DND-41 (cell line): ENCODE results near the gene SNTG2.
"Not testable (repeated sequence)": the region's sequence is repeated elsewhere in the genome, so short reads cannot be mapped to it uniquely, and the experiment has no call there.

Experiments
- ATAC-seq: fragments of 200-7000 bp; cut with Tn5 transposase; 3 replicates; pipeline ENCODE4 v1.9.1; 2021; ENCODE audit warnings: low read depth; ENCODE audit not compliant: insufficient read depth
- DNase-seq: peaks from one replicate; pipeline ENCODE4 v3.0.0-alpha.2; 2020
- H2AFZ ChIP-seq: 2 replicates; pipeline ENCODE4 v1.6.0; 2012; ENCODE audit warnings: low read depth, low read length
- H3K27ac ChIP-seq: 2 replicates; pipeline ENCODE4 v1.5.1; 2012; ENCODE audit warnings: low read length, inconsistent platforms
- H3K27me3 ChIP-seq: fragments of 200-600 bp; sonication (generic); 2 replicates; pipeline ENCODE4 v1.6.0; 2012; ENCODE audit warnings: low read length, mild to moderate bottlenecking, inconsistent platforms; ENCODE audit not compliant: insufficient read depth, poor library complexity
- H3K36me3 ChIP-seq: 2 replicates; pipeline ENCODE4 v1.5.1; 2012; ENCODE audit warnings: low read length, inconsistent platforms; ENCODE audit not compliant: insufficient read depth
- H3K4me1 ChIP-seq: 2 replicates; pipeline ENCODE4 v1.5.1; 2012; ENCODE audit warnings: mild to moderate bottlenecking, low read length; ENCODE audit not compliant: insufficient read depth
- H3K4me2 ChIP-seq: 2 replicates; pipeline ENCODE4 v1.6.0; 2012; ENCODE audit warnings: mild to moderate bottlenecking, moderate library complexity, low read length, inconsistent platforms; ENCODE audit not compliant: insufficient read depth
- H3K4me3 ChIP-seq, 2 experiments: fragments of 200-600 bp in 1 of 2; shearing (Covaris generic) in 1 of 2; 2 replicates each; pipeline ENCODE4 v1.5.1; 2012 to 2016; ENCODE audit warnings: inconsistent platforms in 2 of 2, low read length in 2 of 2, mild to moderate bottlenecking in 2 of 2, low read depth in 1 of 2, moderate library complexity in 1 of 2
- H3K79me2 ChIP-seq: 2 replicates; pipeline ENCODE4 v1.6.0; 2012; ENCODE audit warnings: low read length, inconsistent platforms; ENCODE audit not compliant: insufficient read depth
- H3K9ac ChIP-seq: 2 replicates; pipeline ENCODE4 v1.6.0; 2012; ENCODE audit warnings: low read depth, mild to moderate bottlenecking, inconsistent platforms, low read length, moderate library complexity
- H3K9me3 ChIP-seq: 2 replicates; pipeline ENCODE4 v1.5.1; 2012; ENCODE audit warnings: low read length, moderate library complexity, mild to moderate bottlenecking, inconsistent platforms; ENCODE audit not compliant: insufficient read depth, severe bottlenecking
- H4K20me1 ChIP-seq: 2 replicates; pipeline ENCODE4 v1.6.0; 2012; ENCODE audit warnings: low read length; ENCODE audit not compliant: insufficient read depth
- CTCF ChIP-seq: IDR thresholded peaks from 2 replicates; pipeline ENCODE4 v1.5.1; 2012; ENCODE audit warnings: borderline replicate concordance, low read length, moderate library complexity, mild to moderate bottlenecking; ENCODE audit not compliant: poor library complexity, severe bottlenecking; ENCODE audit errors: extremely low read depth
- EZH2 ChIP-seq: IDR thresholded peaks from 3 replicates; pipeline ENCODE4 v1.6.1; 2012; ENCODE audit warnings: borderline replicate concordance, low read depth, mild to moderate bottlenecking, moderate library complexity, low read length, inconsistent platforms; ENCODE audit not compliant: severe bottlenecking

Gene SNTG2

GRCh38 chr2:1413156-1413710, 462.6 kb downstream of the SNTG2 start, which contains the start of gene TPO:
Gene TPO, plus strand, starts transcription at chr2:1413463. Its CDS starts 946 bp downstream, at chr2:1414409.
- no peak for DNase-seq
- TF ChIP-seq CTCF, result no peak
- no peak for TF ChIP-seq EZH2
- Histone ChIP-seq H4K20me1 (no peaks in the 10 kb centered on the region), H3K4me1 (peaks cover 2% of the 10 kb centered on the region; the same call in 1 of the 2 replicates), H3K36me3 (no peaks in the 10 kb centered on the region), H3K79me2 (no peaks in the 10 kb centered on the region), H2AFZ (no peak within 1 kb of the TSS), H3K27me3 (no peaks in the 10 kb centered on the region), H3K27ac (no peak within 1 kb of the TSS), H3K9ac (no peak within 1 kb of the TSS), H3K4me3 (no peak within 1 kb of the TSS), H3K9me3 (no peaks in the 10 kb centered on the region), H3K4me2 (no peak within 1 kb of the TSS)
- no peak for ATAC-seq

GRCh38 chr2:1414121-1414520, 463.5 kb downstream of the SNTG2 start:
- no peaks in the 10 kb centered on the region for H3K27me3 ChIP-seq
- no peak overlapping the region for H3K4me2 ChIP-seq
- no peaks in the 10 kb centered on the region for H4K20me1 ChIP-seq
- H3K79me2 ChIP-seq, result no peaks in the 10 kb centered on the region
- ATAC-seq (no peak), DNase-seq (no peak)
- H3K4me3 ChIP-seq, result no peak overlapping the region
- no peaks in the 10 kb centered on the region for H3K9me3 ChIP-seq
- no peaks in the 10 kb centered on the region for H3K36me3 ChIP-seq
- TF ChIP-seq CTCF, result no peak
- no peak for TF ChIP-seq EZH2
- H3K9ac ChIP-seq, result no peak overlapping the region
- no peaks in the 10 kb centered on the region for H3K4me1 ChIP-seq
- H2AFZ ChIP-seq, result no peak overlapping the region
- no peak overlapping the region for H3K27ac ChIP-seq

- H3K4me3 ChIP-seq, H3K36me3 ChIP-seq, H3K27ac ChIP-seq, ATAC-seq, H3K4me1 ChIP-seq, H3K9ac ChIP-seq, H3K27me3 ChIP-seq, H3K4me2 ChIP-seq, H4K20me1 ChIP-seq, H3K9me3 ChIP-seq, DNase-seq, H2AFZ ChIP-seq, H3K79me2 ChIP-seq: not testable (repeated sequence)
These were observed 464.3 kb downstream of the SNTG2 start for GRCh38 chr2:1414901-1415300.

GRCh38 chr2:1415501-1415900, 464.9 kb downstream of the SNTG2 start:
- no peaks in the 10 kb centered on the region for H3K27me3 ChIP-seq
- no peaks in the 10 kb centered on the region for H3K9me3 ChIP-seq
- H3K4me3 ChIP-seq, result no peak overlapping the region
- H3K9ac ChIP-seq, result no peak overlapping the region
- H3K27ac ChIP-seq, result no peak overlapping the region
- no peak for TF ChIP-seq EZH2
- no peak for TF ChIP-seq CTCF
- H3K36me3 ChIP-seq, result no peaks in the 10 kb centered on the region
- no peaks in the 10 kb centered on the region for H3K79me2 ChIP-seq
- H3K4me2 ChIP-seq, result no peak overlapping the region
- H4K20me1 ChIP-seq, result no peaks in the 10 kb centered on the region
- no peaks in the 10 kb centered on the region for H3K4me1 ChIP-seq
- no peak for DNase-seq
- ATAC-seq, result no peak
- H2AFZ ChIP-seq, result no peak overlapping the region
